GM12891 (cell line): ENCODE data around the gene UBB.

Experiments used
- DNase-seq: peaks from one replicate; pipeline ENCODE4 v3.0.0; 2011; ENCODE audit warnings: low spot score; ENCODE audit not compliant: insufficient read length
- FAIRE-seq: peaks from 2 replicates; lab custom pipeline; 2011; peaks lifted over from hg19 to GRCh38; lab: Jason Lieb, UNC
- PAX5 ChIP-seq: IDR thresholded peaks from 2 replicates; pipeline ENCODE4 v1.6.1; 2011; ENCODE audit warnings: low read length, moderate library complexity, mild to moderate bottlenecking; ENCODE audit not compliant: insufficient read depth, severe bottlenecking
- POLR2A ChIP-seq: IDR thresholded peaks from 2 replicates; pipeline ENCODE4 v1.6.1; 2011; ENCODE audit warnings: low read depth, low read length, control low read depth
- POLR2AphosphoS5 ChIP-seq: IDR thresholded peaks from 2 replicates; pipeline ENCODE4 v1.6.1; 2011; ENCODE audit warnings: low read depth, low read length, control low read depth
- POU2F2 ChIP-seq: IDR thresholded peaks from 2 replicates; pipeline ENCODE4 v1.6.1; 2011; ENCODE audit warnings: low read depth, mild to moderate bottlenecking, control low read depth, low read length, moderate library complexity
- SPI1 ChIP-seq: IDR thresholded peaks from 2 replicates; pipeline ENCODE4 v1.6.1; 2011; ENCODE audit warnings: low read depth, low read length, control low read depth
- TAF1 ChIP-seq: IDR thresholded peaks from 2 replicates; pipeline ENCODE4 v1.6.1; 2011; ENCODE audit warnings: low read depth, low read length, control low read depth

Gene UBB

GRCh38 chr17:16364625-16365024, 16.3 kb upstream of the UBB start:
- no peak for FAIRE-seq
- no peak for DNase-seq

GRCh38 chr17:16371742-16372141, 9.1 kb upstream of the UBB start:
- TF ChIP-seq POLR2AphosphoS5 (no peak), SPI1 (no peak), POU2F2 (no peak), TAF1 (no peak), POLR2A (no peak), PAX5 (no peak)
- no peak for DNase-seq
- FAIRE-seq: no peak

More at GRCh38 chr17:16364625-16365024, 16.3 kb upstream of the UBB start:
- TF ChIP-seq POLR2A (no peak), TAF1 (no peak), PAX5 (no peak), POU2F2 (no peak), SPI1 (no peak), POLR2AphosphoS5 (no peak)

- no peak for FAIRE-seq
- TF ChIP-seq POU2F2: no peak
- TF ChIP-seq PAX5: no peak
- TF ChIP-seq TAF1: no peak
- TF ChIP-seq POLR2AphosphoS5: no peak
- no peak for TF ChIP-seq SPI1
- no peak for TF ChIP-seq POLR2A
- DNase-seq: no peak
Measured at GRCh38 chr17:16374146-16374938, 6.5 kb upstream of the UBB start.

GRCh38 chr17:16377941-16378341, 3.0 kb upstream of the UBB start:
- DNase-seq (no peak), FAIRE-seq (no peak)
- TF ChIP-seq SPI1 (no peak), POLR2AphosphoS5 (no peak), TAF1 (no peak), PAX5 (no peak), POLR2A (no peak), POU2F2 (no peak)

- no peak for FAIRE-seq
- no peak for TF ChIP-seq POLR2AphosphoS5
- no peak for TF ChIP-seq SPI1
- TF ChIP-seq POU2F2: no peak
- TF ChIP-seq POLR2A: no peak
- no peak for TF ChIP-seq TAF1
- no peak for DNase-seq
Measured at GRCh38 chr17:16378636-16379282, 2.1 kb upstream of the UBB start.

GRCh38 chr17:16379654-16380053, 1.2 kb upstream of the UBB start:
- FAIRE-seq (no peak), DNase-seq (no peak)
- TF ChIP-seq POLR2A (no peak), POU2F2 (no peak), SPI1 (no peak), POLR2AphosphoS5 (no peak), TAF1 (no peak)

- no peak for DNase-seq
- TF ChIP-seq POLR2A (no peak), POU2F2 (no peak; the same call in 1 of the 2 replicates), POLR2AphosphoS5 (no peak), TAF1 (no peak), PAX5 (no peak), SPI1 (no peak)
- peak; percentile 9 for FAIRE-seq
Measured at GRCh38 chr17:16381496-16381820, 567 bp downstream of the UBB start.

GRCh38 chr17:16383216-16383615, 2.3 kb downstream of the UBB start:
- TF ChIP-seq SPI1 (peak; percentile 85), POU2F2 (no peak), TAF1 (no peak), POLR2AphosphoS5 (peak; percentile 54; the same call in 1 of the 2 replicates), PAX5 (no peak), POLR2A (peak; percentile 70)
- FAIRE-seq (no peak), DNase-seq (no peak)

GRCh38 chr17:16383772-16384287, 2.9 kb downstream of the UBB start:
- TF ChIP-seq POLR2AphosphoS5 (no peak), PAX5 (no peak), TAF1 (no peak), POU2F2 (no peak), POLR2A (no peak), SPI1 (no peak)
- FAIRE-seq (no peak), DNase-seq (no peak)
